KMS-11 (cell line): ENCODE data around the gene PPP1R36.

Experiments
- H2AFZ ChIP-seq: fragments of 200-600 bp; sonication (generic); 2 replicates; pipeline ENCODE4 v1.6.1; 2016; ENCODE audit warnings: antibody characterized with exemption, mixed run types, low read depth
- H3K27ac ChIP-seq: fragments of 200-600 bp; sonication (generic); 2 replicates; pipeline ENCODE4 v1.6.1; 2016; ENCODE audit warnings: mild to moderate bottlenecking, mixed run types
- H3K27me3 ChIP-seq: fragments of 200-600 bp; sonication (generic); 2 replicates; pipeline ENCODE4 v1.6.1; 2017; ENCODE audit warnings: mild to moderate bottlenecking, low read depth, mixed run types, moderate library complexity; ENCODE audit not compliant: insufficient read depth
- H3K36me3 ChIP-seq: fragments of 200-600 bp; sonication (generic); 2 replicates; pipeline ENCODE4 v1.6.1; 2017; ENCODE audit warnings: mild to moderate bottlenecking, mixed run types; ENCODE audit not compliant: insufficient read depth
- H3K4me1 ChIP-seq: fragments of 200-600 bp; sonication (generic); 2 replicates; pipeline ENCODE4 v1.6.1; 2016; ENCODE audit warnings: mild to moderate bottlenecking, low read depth, mixed run types; ENCODE audit not compliant: poor library complexity, severe bottlenecking
- H3K4me2 ChIP-seq: fragments of 200-600 bp; sonication (generic); 2 replicates; pipeline ENCODE4 v1.7.0; 2016; ENCODE audit warnings: mild to moderate bottlenecking, mixed run types
- H3K4me3 ChIP-seq: fragments of 200-600 bp; sonication (generic); IDR thresholded peaks from 2 replicates; pipeline ENCODE4 v1.6.1; 2017; ENCODE audit warnings: low read depth, low read length, mixed read lengths; ENCODE audit not compliant: insufficient read depth
- H3K79me2 ChIP-seq: fragments of 200-600 bp; sonication (generic); 2 replicates; pipeline ENCODE4 v1.6.1; 2016; ENCODE audit warnings: low read depth, mixed run types; ENCODE audit not compliant: insufficient read depth
- H3K9ac ChIP-seq: fragments of 200-600 bp; sonication (generic); 2 replicates; pipeline ENCODE4 v1.6.1; 2016; ENCODE audit warnings: mild to moderate bottlenecking, mixed run types
- H4K20me1 ChIP-seq: fragments of 200-600 bp; sonication (generic); 2 replicates; pipeline ENCODE4 v1.6.1; 2016; ENCODE audit warnings: mild to moderate bottlenecking, mixed run types; ENCODE audit not compliant: insufficient read depth
- CTCF ChIP-seq: fragments of 200-600 bp; sonication (generic); conservative IDR thresholded peaks from 2 replicates; pipeline ENCODE4 v1.6.1; 2017; ENCODE audit warnings: low read depth, mild to moderate bottlenecking, antibody characterized with exemption, low read length, moderate library complexity, mixed read lengths

Gene PPP1R36

GRCh38 chr14:64634558-64634957 lies 84.8 kb downstream of the PPP1R36 start:
- peaks cover 22% of the 10 kb centered on the region for H3K4me1 ChIP-seq
- H3K9ac ChIP-seq, result no peak overlapping the region
- no peak overlapping the region for H3K27ac ChIP-seq
- no peak overlapping the region for H3K4me3 ChIP-seq
- no peaks in the 10 kb centered on the region for H3K36me3 ChIP-seq
- H3K79me2 ChIP-seq, result no peaks in the 10 kb centered on the region
- no peaks in the 10 kb centered on the region for H3K27me3 ChIP-seq
- no peak for TF ChIP-seq CTCF
- H3K4me2 ChIP-seq, result no peak overlapping the region
- H4K20me1 ChIP-seq, result no peaks in the 10 kb centered on the region
- H2AFZ ChIP-seq, result no peak overlapping the region

GRCh38 chr14:64636208-64636979 lies 86.6 kb downstream of the PPP1R36 start:
- Histone ChIP-seq H2AFZ (peak overlapping the region; percentile 54), H3K4me3 (no peak overlapping the region), H3K9ac (no peak overlapping the region), H3K79me2 (no peaks in the 10 kb centered on the region), H3K27me3 (no peaks in the 10 kb centered on the region), H3K36me3 (no peaks in the 10 kb centered on the region), H3K27ac (no peak overlapping the region), H3K4me1 (peaks cover 27% of the 10 kb centered on the region), H4K20me1 (no peaks in the 10 kb centered on the region), H3K4me2 (no peak overlapping the region)
- TF ChIP-seq CTCF, result peak; percentile 81

- Histone ChIP-seq H3K27ac (no peak overlapping the region), H3K4me1 (peaks cover 27% of the 10 kb centered on the region), H3K27me3 (no peaks in the 10 kb centered on the region), H3K9ac (no peak overlapping the region), H2AFZ (no peak overlapping the region; the same call in 1 of the 2 replicates), H4K20me1 (no peaks in the 10 kb centered on the region), H3K79me2 (no peaks in the 10 kb centered on the region), H3K36me3 (no peaks in the 10 kb centered on the region), H3K4me3 (no peak overlapping the region), H3K4me2 (no peak overlapping the region)
- TF ChIP-seq CTCF, result peak; percentile 43; the same call in 1 of the 2 replicates
Observed at GRCh38 chr14:64636980-64637429, 87.2 kb downstream of the PPP1R36 start.

GRCh38 chr14:64637735-64638473 lies 88.1 kb downstream of the PPP1R36 start:
- H3K79me2 ChIP-seq, result no peaks in the 10 kb centered on the region
- TF ChIP-seq CTCF, result no peak
- no peaks in the 10 kb centered on the region for H3K27me3 ChIP-seq
- H2AFZ ChIP-seq, result no peak overlapping the region
- no peak overlapping the region for H3K27ac ChIP-seq
- no peaks in the 10 kb centered on the region for H4K20me1 ChIP-seq
- H3K4me3 ChIP-seq, result no peak overlapping the region
- no peak overlapping the region for H3K9ac ChIP-seq
- H3K36me3 ChIP-seq, result no peaks in the 10 kb centered on the region
- peaks cover 27% of the 10 kb centered on the region for H3K4me1 ChIP-seq
- H3K4me2 ChIP-seq, result no peak overlapping the region
